Esophagus muscularis mucosa (tissue), 4 donors: Measurements from ENCODE around the gene TPM2.

Source experiments
- EP300 ChIP-seq: sonication (generic); formaldehyde crosslinking; IDR thresholded peaks from one replicate; pipeline ENCODE4 v1.6.1; 2017; ENCODE audit warnings: antibody characterized with exemption
- POLR2A ChIP-seq: fragments of 450-650 bp; IDR thresholded peaks from one replicate; pipeline ENCODE4 v1.6.1; 2017; ENCODE audit warnings: antibody characterized with exemption, moderate library complexity, mild to moderate bottlenecking, low read depth
- POLR2AphosphoS5 ChIP-seq, 2 donors: sonication (generic); formaldehyde crosslinking; IDR thresholded peaks; one replicate each; pipeline ENCODE4 v1.6.1; 2017; ENCODE audit warnings: antibody characterized with exemption in 2 of 2
- TF ChIP-seq, protein P1 (sequence below), 3 experiments: fragments of 200-600 bp in 2 of 3; fragments of 450-650 bp in 1 of 3; sonication (generic) in 2 of 3; IDR thresholded peaks; one replicate each; pipeline ENCODE4 v1.5.1; 2017 to 2019; ENCODE audit warnings: antibody characterized with exemption in 3 of 3, mild to moderate bottlenecking in 2 of 3, moderate library complexity in 1 of 3

DNA sequence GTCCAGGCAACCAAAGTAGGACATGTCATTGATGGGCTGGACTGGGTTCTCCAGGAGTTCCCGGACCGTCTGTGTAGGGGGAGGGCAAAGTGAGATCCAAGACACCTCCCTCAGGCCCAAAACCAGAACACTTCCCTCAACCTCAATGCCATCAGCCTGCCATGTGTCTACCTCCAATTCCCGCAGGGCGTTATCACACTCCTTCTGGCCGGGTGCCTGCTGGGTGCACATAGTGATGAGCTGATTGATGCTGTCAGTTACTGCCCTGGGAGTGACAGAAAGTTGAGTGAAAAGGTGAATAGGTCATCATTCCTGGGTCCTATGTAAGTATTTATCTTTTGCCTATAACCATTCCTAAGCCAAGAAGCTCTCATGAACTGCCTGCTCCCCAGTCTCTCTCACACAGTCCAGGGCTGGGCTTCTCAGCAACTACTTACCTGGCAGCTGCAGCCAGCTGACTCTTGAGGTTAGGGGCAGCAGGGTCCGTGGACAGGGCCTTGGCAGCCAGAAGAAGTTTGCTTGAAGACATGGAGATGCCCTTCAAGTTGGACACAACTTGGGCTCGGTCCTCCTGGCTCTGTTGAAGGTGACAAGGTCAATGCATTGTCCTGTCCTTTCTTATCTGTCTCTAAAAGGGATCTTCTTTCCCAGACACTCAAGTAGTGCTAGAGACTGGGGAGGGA is 21.2 kb upstream of the TPM2 start:
- TF ChIP-seq, protein P1, sequence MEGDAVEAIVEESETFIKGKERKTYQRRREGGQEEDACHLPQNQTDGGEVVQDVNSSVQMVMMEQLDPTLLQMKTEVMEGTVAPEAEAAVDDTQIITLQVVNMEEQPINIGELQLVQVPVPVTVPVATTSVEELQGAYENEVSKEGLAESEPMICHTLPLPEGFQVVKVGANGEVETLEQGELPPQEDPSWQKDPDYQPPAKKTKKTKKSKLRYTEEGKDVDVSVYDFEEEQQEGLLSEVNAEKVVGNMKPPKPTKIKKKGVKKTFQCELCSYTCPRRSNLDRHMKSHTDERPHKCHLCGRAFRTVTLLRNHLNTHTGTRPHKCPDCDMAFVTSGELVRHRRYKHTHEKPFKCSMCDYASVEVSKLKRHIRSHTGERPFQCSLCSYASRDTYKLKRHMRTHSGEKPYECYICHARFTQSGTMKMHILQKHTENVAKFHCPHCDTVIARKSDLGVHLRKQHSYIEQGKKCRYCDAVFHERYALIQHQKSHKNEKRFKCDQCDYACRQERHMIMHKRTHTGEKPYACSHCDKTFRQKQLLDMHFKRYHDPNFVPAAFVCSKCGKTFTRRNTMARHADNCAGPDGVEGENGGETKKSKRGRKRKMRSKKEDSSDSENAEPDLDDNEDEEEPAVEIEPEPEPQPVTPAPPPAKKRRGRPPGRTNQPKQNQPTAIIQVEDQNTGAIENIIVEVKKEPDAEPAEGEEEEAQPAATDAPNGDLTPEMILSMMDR (IDR thresholded peaks at IDR 0.05): no peak
- TF ChIP-seq EP300 (no peak), POLR2AphosphoS5 (IDR thresholded peaks at IDR 0.05) (no peak), POLR2A (no peak)
